ENCODE results near the gene BATF.

The BATF gene

GRCh38 chr14:75572104-75572503 lies 49.8 kb downstream of the BATF start:
- no peak overlapping the region for H3K4me3 ChIP-seq (ENCODE audit: low read depth, low read length)
- ChIA-PET CTCF (interaction anchor here (1.0 to 13.2 kb wide), 3 partner anchors 10 to 137 kb away, joined by 3 to 896 read pairs (median 141); partner anchors contain the start of genes ERG28 and TTLL5), POLR2A (no interaction called here)
- no peak for DNase-seq (ENCODE audit: low read depth, low spot score)
- TF ChIP-seq, protein P1, sequence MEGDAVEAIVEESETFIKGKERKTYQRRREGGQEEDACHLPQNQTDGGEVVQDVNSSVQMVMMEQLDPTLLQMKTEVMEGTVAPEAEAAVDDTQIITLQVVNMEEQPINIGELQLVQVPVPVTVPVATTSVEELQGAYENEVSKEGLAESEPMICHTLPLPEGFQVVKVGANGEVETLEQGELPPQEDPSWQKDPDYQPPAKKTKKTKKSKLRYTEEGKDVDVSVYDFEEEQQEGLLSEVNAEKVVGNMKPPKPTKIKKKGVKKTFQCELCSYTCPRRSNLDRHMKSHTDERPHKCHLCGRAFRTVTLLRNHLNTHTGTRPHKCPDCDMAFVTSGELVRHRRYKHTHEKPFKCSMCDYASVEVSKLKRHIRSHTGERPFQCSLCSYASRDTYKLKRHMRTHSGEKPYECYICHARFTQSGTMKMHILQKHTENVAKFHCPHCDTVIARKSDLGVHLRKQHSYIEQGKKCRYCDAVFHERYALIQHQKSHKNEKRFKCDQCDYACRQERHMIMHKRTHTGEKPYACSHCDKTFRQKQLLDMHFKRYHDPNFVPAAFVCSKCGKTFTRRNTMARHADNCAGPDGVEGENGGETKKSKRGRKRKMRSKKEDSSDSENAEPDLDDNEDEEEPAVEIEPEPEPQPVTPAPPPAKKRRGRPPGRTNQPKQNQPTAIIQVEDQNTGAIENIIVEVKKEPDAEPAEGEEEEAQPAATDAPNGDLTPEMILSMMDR (IDR thresholded peaks at IDR 0.05; ENCODE audit: insufficient read depth, low read length, missing control alignments) = no peak

DNA sequence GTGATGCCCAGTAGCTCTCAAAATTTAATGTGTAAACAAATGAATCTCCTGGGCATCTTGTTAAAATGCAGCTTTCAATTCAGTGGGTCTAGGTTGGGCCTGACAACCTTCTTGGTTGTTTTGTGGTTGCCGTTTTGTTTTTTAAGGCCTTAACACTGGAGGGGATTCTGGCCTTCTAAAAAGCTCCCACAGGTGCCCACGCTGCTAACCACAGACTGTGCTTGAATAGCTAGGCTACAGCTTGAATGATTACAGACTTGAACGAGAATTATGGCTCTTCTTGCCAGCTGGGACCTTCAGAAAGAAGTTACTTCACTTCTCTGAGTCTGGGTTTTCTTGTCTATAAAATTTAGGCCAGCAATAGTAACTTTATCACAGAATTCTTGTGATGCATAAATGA lies 54.8 kb downstream of the BATF start:
- ChIA-PET CTCF (interaction anchor here (0.7 to 13.2 kb wide), 42 partner anchors 8 to 620 kb away, joined by 3 to 896 read pairs (median 4); partner anchors contain the start of genes ERG28, TGFB3 and TTLL5), POLR2A (interaction anchor here (1.0 to 1.6 kb wide), 2 partner anchors 76 to 78 kb away, joined by 3 to 6 read pairs; no protein-coding TSS in a partner anchor)
- DNase-seq (ENCODE audit: low read depth, low spot score) = no peak
- H3K4me3 ChIP-seq (ENCODE audit: low read depth, low read length) = no peak overlapping the region
- TF ChIP-seq, protein P1 (IDR thresholded peaks at IDR 0.05; ENCODE audit: insufficient read depth, low read length, missing control alignments) = no peak

DNA sequence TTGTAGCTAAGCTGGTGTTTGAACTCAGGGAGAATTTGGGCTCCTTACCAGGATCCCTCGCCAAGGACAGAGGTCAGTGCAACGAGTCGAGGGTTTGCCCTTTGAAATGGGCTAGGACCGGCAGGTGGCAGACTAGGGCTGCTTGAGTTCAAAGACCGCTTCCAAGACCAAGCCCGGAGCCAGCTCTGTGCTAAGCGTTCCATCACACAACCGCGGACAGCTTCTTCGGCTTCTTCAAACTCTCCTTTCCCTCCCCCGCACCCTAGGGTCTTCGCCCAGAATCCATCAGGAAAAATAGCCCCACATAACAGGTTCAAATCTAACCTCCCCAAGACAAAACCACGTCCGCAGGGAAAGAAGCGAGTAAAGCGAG lies 55.4 kb downstream of the BATF start:
- CTCF ChIA-PET = interaction anchor here (0.7 to 13.2 kb wide), 40 partner anchors 9 to 619 kb away, joined by 3 to 896 read pairs (median 4); partner anchors contain the start of genes ERG28 and TTLL5
- H3K4me3 ChIP-seq (ENCODE audit: low read depth, low read length) = peak overlapping the region; percentile 59
- TF ChIP-seq, protein P1 (IDR thresholded peaks at IDR 0.05; ENCODE audit: insufficient read depth, low read length, missing control alignments) = peak; percentile 85
- no peak for DNase-seq (ENCODE audit: low read depth, low spot score)
- POLR2A ChIA-PET = interaction anchor here (1.0 to 1.6 kb wide), 2 partner anchors 76 to 77 kb away, joined by 3 to 6 read pairs; no protein-coding TSS in a partner anchor

- ChIA-PET CTCF (interaction anchor here (0.8 to 13.2 kb wide), 34 partner anchors 9 to 619 kb away, joined by 3 to 896 read pairs (median 5); partner anchors contain the start of genes ERG28 and TTLL5), POLR2A (interaction anchor here (1.0 to 1.6 kb wide), 2 partner anchors 75 to 77 kb away, joined by 3 to 6 read pairs; no protein-coding TSS in a partner anchor)
- H3K4me3 ChIP-seq (ENCODE audit: low read depth, low read length) = peak within 1 kb of the TSS; percentile 59
- TF ChIP-seq, protein P1 (IDR thresholded peaks at IDR 0.05; ENCODE audit: insufficient read depth, low read length, missing control alignments) = no peak
- no peak for DNase-seq (ENCODE audit: low read depth, low spot score)
Measured at GRCh38 chr14:75578102-75578785, 56.0 kb downstream of the BATF start, which contains the start of gene FLVCR2. Gene FLVCR2 (plus strand): TSS chr14:75578620. CDS start chr14:75578973, 353 bp downstream.

DNA sequence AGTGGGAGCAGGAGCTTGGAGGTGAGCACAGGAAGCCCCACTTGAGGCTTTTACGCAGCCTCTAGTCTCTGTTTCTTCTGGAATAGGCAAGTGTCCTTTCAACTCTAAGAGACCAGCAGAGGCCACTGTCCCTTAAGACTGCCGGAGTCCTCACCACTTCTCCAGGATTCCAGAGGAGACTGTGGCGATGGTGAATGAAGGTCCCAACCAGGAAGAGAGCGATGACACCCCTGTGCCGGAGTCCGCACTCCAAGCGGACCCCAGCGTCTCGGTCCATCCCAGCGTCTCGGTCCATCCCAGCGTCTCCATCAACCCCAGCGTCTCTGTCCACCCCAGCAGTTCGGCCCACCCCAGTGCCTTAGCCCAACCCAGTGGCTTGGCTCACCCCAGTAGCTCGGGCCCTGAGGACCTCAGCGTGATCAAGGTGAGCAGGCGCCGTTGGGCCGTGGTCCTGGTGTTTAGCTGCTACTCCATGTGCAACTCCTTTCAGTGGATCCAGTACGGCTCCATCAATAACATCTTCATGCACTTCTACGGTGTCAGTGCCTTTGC lies 56.6 kb downstream of the BATF start:
- TF ChIP-seq, protein P1 (IDR thresholded peaks at IDR 0.05; ENCODE audit: insufficient read depth, low read length, missing control alignments) = no peak
- DNase-seq (ENCODE audit: low read depth, low spot score) = no peak
- ChIA-PET CTCF (interaction anchor here (0.8 to 13.2 kb wide), 16 partner anchors 10 to 404 kb away, joined by 3 to 896 read pairs (median 7); partner anchors contain the start of genes ERG28 and TTLL5), POLR2A (no interaction called here)
- peak overlapping the region; percentile 59 for H3K4me3 ChIP-seq (ENCODE audit: low read depth, low read length)
